ENCODE data around the gene RPP38. TPM values are rescaled to one million over a fixed set of nuclear protein-coding genes. Genes with fewer than 3 reads are reported as not detected.
A peak's percentile ranks its signal among the peaks of the same experiment; 100 is the strongest.

The RPP38 gene
- total RNA-seq, 1 experiment from 2014 or later: 27.8 TPM

- no peak for DNase-seq (ENCODE audit: low spot score)
These were observed 15.5 kb downstream of the RPP38 start for GRCh38 chr10:15112657-15113056.

GRCh38 chr10:15113766-15114165 lies 16.6 kb downstream of the RPP38 start:
- DNase-seq (ENCODE audit: low spot score): no peak

- no peak for DNase-seq (ENCODE audit: low spot score)
These were observed 19.1 kb downstream of the RPP38 start for GRCh38 chr10:15116225-15116624.

GRCh38 chr10:15118615-15119014 lies 21.5 kb downstream of the RPP38 start:
- DNase-seq (ENCODE audit: low spot score): no peak

- DNase-seq (ENCODE audit: low spot score): no peak
These were observed 23.4 kb downstream of the RPP38 start for GRCh38 chr10:15120523-15120922.

- DNase-seq (ENCODE audit: low spot score): no peak
These were observed 24.6 kb downstream of the RPP38 start for GRCh38 chr10:15121707-15122106.

GRCh38 chr10:15122477-15123030 lies 25.4 kb downstream of the RPP38 start:
- DNase-seq (ENCODE audit: low spot score): no peak

GRCh38 chr10:15123749-15124184 lies 26.6 kb downstream of the RPP38 start:
- DNase-seq (ENCODE audit: low spot score): peak; percentile 16

GRCh38 chr10:15124190-15124589 lies 27.0 kb downstream of the RPP38 start:
- no peak for DNase-seq (ENCODE audit: low spot score)

- no peak for DNase-seq (ENCODE audit: low spot score)
These were observed 27.8 kb downstream of the RPP38 start for GRCh38 chr10:15124908-15125307.

GRCh38 chr10:15131330-15131729 lies 34.2 kb downstream of the RPP38 start:
- DNase-seq (ENCODE audit: low spot score): no peak

GRCh38 chr10:15136129-15137035 lies 39.2 kb downstream of the RPP38 start:
- DNase-seq (ENCODE audit: low spot score): no peak

- no peak for DNase-seq (ENCODE audit: low spot score)
These were observed 39.8 kb downstream of the RPP38 start for GRCh38 chr10:15137036-15137359.

GRCh38 chr10:15137636-15138035 lies 40.5 kb downstream of the RPP38 start:
- DNase-seq (ENCODE audit: low spot score): no peak

GRCh38 chr10:15140698-15141097 lies 43.5 kb downstream of the RPP38 start:
- no peak for DNase-seq (ENCODE audit: low spot score)

GRCh38 chr10:15141136-15142054 lies 44.2 kb downstream of the RPP38 start:
- no peak for DNase-seq (ENCODE audit: low spot score)

- no peak for DNase-seq (ENCODE audit: low spot score)
These were observed 47.6 kb downstream of the RPP38 start for GRCh38 chr10:15144788-15145187.

GRCh38 chr10:15146366-15146765 lies 49.2 kb downstream of the RPP38 start:
- DNase-seq (ENCODE audit: low spot score): no peak

- DNase-seq (ENCODE audit: low spot score): no peak
These were observed 50.6 kb downstream of the RPP38 start for GRCh38 chr10:15147594-15148392.

- DNase-seq (ENCODE audit: low spot score): no peak
These were observed 52.1 kb downstream of the RPP38 start for GRCh38 chr10:15149042-15149771.

GRCh38 chr10:15150563-15150962 lies 53.4 kb downstream of the RPP38 start:
- DNase-seq (ENCODE audit: low spot score): no peak
